Measurements from ENCODE around the gene CNMD. TPM values are rescaled to one million over a fixed set of nuclear protein-coding genes. Genes with fewer than 3 reads are reported as not detected.

CNMD gene
- total and polyA plus RNA-seq, 4 donors: not detected

Other genes with a start within 250 kb of the CNMD start
- 1 to 10 TPM; 5.0 to 9.9 TPM for gene HNRNPA1L2, start 97.4 kb downstream of the CNMD start, total RNA-seq
- gene HNRNPA1L2, start 97.4 kb downstream of the CNMD start, polyA plus RNA-seq: 10 to 100 TPM in 1 of 2 donors, 1 to 10 TPM in 1; 6.9 to 14.4 TPM
- 10 to 100 TPM; 44.2 to 44.4 TPM for gene SUGT1, start 87.0 kb downstream of the CNMD start, total RNA-seq
- gene SUGT1, start 87.0 kb downstream of the CNMD start, polyA plus RNA-seq: 10 to 100 TPM; 30.2 to 36.4 TPM
- under 1 TPM in 1 of 2 donors, not detected in 1; 0.21 TPM for gene PCDH8, start 108.8 kb upstream of the CNMD start, total RNA-seq
- gene PCDH8, start 108.8 kb upstream of the CNMD start, polyA plus RNA-seq: not detected